GM12874 (cell line): ENCODE results near the gene EEFSEC.

Source experiments
- CTCF ChIP-seq: IDR thresholded peaks from 2 replicates; pipeline ENCODE4 v1.5.1; 2011; ENCODE audit warnings: low read depth, mild to moderate bottlenecking, control low read depth, low read length, moderate library complexity; ENCODE audit not compliant: insufficient read depth

Gene EEFSEC

GRCh38 chr3:128455116-128455515 lies 301.8 kb downstream of the EEFSEC start:
- TF ChIP-seq CTCF, result no peak

GRCh38 chr3:128455786-128456748 lies 302.8 kb downstream of the EEFSEC start:
- TF ChIP-seq CTCF, result no peak

DNA sequence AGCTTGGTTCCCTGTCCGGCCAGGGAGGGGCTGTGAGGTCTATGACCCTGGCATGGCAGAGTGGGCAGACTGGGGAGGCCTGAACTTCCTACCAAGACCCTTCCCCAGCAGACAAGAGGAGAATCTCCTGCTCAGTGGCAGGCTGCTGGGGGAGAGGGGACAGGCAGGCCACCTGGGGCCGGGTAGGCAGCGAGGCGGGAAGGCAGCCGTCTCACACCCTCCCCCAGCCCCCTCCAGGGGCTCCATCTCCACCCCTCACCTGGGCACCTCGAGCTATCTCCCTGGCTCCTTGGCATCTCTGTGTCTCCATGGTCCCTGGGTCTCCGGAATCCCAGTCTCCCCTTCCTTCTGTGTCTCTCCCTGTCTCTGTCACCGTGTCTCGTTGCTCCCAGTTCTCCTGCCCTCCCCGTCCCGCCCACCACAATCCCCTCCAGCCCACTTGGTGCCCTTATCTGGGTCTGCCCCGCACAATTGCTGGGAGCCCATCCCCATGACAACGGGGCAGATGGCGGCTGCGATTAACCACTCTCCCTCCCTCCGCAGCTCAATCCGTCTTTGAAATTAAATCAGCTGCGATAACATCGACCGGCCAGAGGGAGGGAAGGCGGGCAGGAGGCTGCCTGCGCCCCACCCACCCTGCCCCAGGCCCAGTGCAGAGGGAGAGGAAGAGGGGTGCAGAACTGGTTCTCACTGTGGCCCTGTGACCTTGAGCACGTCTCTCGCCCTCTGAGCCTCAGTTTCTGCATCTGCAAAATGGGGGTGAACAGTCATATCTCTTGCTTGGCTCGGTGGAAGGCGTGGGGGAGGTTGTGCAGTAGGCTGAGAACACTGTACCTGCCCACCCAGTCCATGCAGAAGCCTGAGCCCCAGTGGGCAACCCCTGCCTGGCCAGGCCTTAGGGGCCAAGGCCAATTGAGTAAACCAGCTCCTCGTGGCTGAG lies 303.8 kb downstream of the EEFSEC start:
- TF ChIP-seq CTCF, result no peak

GRCh38 chr3:128457937-128458336 lies 304.7 kb downstream of the EEFSEC start:
- no peak for TF ChIP-seq CTCF
